ENCODE results near the gene PDLIM7. TPM values are rescaled to one million over a fixed set of nuclear protein-coding genes. Genes with fewer than 3 reads are reported as not detected.
A peak's percentile ranks its signal among the peaks of the same experiment; 100 is the strongest.

The PDLIM7 gene
- total RNA-seq, 1 experiment from 2014 or later, result 127 TPM

DNA sequence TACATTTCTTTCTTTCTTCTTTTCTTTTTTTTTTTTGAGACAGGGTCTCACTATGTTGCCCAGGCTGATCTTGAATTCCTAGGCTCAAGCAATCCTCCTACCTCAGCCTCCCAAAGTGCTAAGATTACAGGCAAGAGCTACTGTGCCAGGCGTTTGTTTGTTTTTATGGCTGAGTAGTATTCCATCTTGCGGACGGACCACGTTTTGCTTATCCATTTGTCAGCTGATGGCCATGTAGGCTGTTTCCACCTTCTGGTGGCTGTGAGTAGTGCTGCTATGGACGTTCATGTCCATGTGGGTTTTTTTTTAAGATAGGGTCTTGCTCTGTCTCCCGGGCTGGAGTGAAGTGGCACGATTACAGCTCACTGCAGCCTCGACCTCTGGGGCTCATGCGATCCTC, 9.8 kb upstream of the PDLIM7 start:
- no peak for DNase-seq (ENCODE audit: low spot score)

DNA sequence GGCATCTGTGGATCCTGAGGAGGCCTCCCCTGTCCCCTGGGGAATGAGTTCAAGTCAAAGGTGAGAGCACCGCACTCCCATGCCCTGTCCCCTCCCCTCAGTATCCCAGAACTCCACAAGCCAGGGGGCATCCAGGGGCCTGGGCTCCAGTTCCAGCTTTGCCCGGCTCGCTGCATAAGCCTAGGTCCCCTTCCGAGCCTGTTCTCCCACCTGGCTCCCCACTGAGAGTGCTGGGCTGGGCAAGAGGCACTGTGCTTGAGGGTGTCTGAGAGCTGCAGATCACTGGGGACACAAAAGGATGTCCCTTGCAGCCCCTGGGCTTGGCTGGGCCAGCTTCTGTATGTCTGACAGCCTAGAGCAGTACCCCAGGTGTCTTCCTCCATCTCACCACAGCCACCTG, 7.7 kb upstream of the PDLIM7 start:
- DNase-seq (ENCODE audit: low spot score), result no peak

DNA sequence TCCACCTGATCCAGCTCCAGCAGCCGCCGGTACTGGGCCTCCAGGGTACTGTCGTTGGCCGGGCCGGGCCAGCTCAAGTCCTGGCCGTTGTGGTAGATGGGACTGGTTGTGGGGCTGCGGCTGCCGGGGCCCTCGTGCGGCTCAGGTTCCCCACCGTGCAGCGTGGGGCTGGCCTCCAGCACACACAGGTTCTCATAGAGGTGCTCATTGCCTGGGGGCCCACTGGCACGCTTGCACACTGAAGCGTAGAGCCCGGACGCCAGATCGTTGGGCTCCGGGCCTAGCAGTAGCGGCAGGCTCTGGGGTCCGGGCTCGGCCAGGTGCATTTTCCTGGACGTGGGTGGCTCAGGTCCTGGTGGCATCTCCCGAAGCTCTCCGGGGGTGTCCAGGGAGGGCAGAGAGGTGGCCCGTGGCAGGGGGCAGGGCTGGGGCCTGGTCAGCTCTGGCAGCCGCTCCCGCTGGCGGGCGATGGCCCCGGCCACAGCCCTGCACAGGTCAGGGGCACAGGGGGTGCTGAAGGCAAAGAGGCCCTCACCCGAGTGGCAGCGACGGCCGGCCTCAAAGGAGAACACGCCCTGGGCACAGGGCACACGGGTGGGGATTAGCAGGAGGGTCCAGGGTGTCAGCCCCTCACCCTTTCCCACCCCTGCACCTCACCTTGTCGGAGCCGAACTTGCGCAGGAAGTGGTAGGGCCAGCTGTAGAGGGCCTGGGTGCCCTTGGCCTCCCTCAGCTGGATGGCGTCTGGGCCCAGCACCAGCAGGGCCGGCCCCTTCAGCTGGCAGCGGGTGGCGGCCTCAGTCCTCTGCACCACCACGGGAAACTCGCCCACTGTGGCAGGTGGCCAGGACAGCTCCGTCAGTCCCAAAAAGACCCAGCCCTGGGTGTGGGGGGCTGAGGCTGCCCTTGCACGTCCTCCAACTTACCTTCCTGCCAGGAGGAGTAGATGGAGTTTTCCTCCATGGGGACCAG, 7.0 kb upstream of the PDLIM7 start:
- no peak for DNase-seq (ENCODE audit: low spot score)

DNA sequence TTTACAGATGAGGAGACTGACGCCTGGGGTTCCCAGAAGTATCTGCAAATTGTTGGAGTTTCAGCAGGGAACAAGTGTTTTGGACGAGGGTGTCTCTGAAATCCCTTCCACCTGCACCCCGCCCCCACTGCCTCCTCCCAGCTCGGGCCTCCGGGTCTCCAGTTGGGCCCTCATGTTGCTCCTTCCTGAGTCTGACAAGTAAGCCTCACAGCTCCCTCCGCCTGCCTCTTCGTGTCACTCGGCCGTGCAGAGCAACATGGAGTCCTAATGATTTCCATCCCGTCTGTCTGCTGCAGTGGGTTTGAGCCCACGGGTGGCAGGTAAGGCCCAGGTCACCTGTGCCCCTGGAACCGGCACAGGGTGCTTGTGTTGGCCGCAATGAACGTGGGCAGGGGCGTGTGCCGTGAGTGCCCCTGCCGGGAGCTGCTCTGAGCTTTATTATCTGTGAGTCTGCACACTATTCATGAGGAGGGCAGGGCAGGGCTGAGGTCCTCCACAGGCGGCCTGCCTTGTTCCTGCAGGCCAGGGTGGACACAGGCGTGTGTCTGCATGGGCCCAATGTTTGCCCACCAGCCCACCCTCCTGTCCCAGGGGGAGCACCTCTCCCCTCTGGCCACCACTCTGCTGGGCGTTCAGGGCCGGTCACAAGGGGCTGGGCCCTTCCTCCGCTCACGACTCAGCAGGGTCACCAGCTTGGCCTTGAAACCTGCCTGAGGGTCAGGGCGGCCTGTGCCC, 6.1 kb upstream of the PDLIM7 start:
- no peak for DNase-seq (ENCODE audit: low spot score)

DNA sequence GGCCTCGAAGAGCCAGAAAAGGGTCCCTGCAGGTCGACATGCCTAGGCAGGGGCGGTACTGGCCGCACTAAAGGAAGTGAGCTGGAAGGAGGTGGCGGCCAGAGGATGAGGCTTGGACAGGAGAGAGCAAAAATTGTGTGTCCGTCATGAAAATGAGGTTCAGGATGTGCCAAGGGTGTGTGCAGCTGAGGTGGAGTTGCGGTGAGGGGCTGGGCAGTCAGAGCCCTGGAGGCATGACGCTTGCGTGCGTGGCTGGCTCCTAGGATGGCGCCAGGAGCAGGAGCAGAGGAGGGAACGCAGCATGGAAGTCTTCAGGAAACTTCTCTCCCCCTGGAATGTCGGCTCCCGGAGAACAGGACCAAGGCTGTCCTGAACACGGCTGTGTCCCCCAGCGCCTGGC, 5.5 kb upstream of the PDLIM7 start:
- no peak for DNase-seq (ENCODE audit: low spot score)

DNA sequence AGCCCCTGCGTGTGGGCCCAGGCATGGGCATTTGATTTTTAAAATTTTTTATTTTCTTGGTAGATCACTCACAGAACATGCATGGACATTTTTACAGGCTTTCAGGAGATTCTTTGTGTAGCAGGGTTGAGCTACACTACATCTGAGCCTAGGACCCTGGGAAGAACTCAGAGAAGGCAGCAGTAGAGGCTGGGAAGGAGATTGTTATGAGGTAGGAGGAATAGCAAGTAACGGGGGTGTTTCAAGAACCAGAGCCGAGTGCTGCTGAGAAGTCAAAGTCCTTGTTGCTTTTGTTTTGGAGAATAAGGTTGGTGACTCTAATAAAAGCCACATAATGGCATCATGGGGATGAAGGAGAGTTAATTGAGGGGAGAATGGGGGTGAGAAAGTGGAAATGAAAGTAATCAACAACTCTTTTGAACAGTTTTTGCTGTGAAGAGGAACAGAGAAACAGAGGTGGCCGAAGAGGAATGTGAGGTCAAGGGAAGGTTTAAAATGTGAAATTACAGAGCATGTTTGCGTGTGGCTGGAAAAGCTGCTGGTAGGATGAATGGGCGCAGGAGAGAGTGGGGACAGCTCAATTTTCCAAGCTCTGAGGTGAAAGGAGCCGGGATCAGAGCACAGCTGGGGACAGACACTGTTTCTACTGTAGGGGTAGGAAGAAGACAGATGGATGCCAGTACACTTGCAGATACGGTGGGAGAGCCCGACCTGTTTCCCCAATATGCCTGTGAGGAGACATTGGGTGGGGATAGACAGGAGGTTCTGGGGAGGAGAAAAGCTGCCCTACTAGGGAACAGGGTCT, 4.7 kb upstream of the PDLIM7 start:
- no peak for DNase-seq (ENCODE audit: low spot score)

DNA sequence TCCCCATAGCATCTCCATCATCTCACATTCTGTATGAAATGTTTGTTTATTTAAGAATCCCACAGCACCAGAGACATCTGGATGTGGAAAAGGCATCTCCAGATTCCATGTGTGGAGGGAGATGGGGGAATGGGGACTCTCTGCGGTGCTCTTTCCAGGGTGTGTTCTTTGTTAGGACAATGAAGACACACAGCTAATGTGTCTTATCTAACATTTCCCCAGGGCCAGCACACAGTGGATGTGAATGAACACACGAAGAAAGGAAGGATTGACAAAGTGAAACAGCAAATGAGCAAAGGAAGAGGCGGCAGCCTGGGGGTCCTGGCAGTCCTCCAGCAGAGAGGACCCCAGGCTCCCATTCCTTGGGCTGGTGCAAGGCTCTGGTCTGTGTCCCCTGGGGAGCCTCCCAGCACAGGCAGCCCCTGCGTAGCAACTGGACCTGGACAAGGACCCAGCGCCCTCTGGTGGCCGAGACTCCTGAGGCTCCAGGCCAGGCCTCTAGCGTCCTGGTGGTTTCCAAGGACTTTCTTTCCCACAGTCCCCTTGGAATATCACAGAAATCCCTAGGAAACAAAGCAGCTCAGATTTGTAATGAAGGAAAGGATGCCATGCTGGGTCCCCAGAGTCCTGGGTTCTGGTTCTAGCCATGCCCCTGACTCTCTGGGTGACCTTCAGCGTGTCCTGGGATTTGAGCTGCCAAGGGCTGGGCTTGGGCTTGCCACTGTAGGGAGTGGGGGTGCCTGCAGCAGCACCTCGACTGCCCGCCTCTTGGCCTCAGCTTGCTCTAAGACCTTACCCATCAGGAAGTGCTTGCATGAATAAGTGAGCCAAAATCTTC, 3.5 kb upstream of the PDLIM7 start:
- DNase-seq (ENCODE audit: low spot score), result peak; percentile 85

DNA sequence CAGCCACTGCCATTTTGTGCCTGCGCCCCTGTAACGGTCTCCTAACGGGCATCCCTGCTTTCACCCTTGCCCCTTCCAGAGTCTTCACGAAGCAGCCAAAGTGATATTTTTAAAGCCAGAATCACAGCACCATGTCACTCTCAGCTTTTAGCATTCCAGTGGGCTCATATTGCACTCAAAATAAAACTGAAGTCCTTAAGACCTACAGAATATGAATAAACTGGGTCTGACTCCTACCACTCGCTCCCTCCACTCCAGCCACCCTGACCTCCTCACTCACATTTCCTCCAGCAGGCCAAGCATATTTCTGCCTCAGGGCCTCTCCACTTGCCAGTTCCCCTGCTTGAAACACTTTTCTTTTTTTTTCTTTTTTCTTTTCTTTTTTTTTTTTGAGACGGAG, 2.4 kb upstream of the PDLIM7 start:
- no peak for DNase-seq (ENCODE audit: low spot score)

DNA sequence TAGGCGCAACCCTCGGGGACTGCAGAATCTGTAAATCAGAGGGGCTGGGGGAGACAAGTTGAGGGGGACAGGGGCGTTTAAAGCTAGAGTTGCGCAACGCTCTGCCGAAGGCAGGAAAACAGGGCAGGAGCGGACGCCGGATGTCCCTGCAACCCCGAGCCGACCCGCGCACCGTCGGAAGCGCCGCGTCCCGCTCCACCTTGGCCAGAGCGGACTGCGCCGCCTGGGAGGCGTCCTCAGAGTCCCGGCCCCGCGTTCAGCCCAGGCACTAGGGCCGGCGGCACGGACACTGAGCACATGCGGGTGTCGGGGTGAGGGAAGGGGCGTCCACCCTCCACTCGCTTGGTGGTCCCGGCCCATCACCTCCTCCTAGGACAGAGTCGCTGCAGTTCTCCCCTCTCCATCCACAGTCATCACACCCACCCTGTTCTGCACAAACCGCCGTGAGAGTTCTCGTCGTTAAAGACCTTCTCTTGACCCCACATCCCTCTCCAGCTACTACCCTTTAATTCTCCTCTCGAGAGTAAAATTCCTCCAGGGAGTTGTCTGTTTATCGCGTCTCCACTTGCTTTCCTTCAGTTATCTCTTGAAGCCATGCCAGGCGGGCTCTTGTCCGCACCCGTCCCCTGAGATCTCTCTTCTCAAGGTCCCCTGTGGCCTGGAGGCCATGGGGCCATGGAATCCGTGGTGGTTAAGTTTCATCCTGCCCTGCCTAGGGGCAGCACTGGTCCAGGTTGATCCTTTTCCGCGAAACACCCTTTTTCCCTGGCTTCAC, 796 bp upstream of the PDLIM7 start:
- DNase-seq (ENCODE audit: low spot score), result no peak

DNA sequence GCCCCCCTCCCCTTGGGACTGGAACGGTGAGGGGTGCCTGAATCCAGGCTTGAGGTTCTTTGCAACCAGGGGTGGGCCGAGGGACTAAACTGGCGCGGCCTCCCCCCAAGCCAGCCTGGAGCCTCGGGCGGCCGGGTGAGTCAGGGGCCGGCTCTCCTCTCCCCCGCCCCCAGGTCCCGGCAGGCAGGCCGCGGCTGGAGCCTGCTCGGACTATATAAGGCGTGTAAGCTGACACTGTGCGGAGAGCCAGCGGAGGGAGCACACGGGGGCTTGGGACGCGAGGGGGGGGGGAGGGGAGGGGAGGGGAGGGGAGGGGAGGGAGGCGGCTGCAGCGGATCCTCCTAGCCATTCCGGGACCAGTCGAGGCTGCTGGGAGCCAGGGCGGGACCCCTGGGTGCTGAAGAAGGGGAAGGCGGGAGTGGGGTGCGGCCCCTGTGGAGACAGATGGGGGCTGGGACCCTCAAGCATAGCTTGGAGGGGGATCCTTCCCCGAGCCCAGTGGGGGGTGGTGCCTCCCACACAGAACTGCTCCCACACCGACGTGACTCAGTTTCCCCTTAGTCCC, 595 bp downstream of the PDLIM7 start:
- peak; percentile 96 for DNase-seq (ENCODE audit: low spot score)

DNA sequence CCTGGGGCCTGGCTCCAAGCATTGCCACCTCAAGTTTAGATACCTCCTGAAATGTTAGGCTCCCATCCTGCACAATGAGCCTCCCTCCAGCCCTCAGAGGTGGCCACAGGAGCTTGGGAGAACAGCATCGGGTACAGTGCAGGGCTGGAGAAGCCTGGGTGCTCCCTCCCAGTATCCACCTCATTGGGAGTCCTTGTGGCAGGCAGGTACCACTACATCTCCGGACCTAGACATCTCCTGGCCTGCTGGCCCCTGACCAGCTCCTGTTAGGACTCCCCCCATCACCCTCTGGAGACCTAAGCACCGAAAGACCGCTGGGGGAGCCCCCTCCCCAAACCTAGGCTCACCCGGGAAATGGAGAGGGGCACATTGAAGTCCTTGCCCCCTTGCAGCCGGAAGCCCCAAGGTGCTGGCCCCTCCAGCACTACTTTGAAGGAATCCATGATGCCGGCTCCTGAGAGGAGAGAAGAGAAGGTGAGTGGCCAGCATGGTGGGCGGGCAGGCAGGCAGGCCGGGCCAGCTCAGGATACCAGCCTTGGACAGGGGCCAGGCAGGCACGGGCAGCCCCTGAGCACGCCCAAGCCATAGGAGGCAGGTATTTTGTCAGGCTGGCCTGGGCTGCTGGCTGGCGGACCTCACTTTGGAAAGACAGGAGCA, 1.2 kb downstream of the PDLIM7 start:
- peak; percentile 85 for DNase-seq (ENCODE audit: low spot score)

DNA sequence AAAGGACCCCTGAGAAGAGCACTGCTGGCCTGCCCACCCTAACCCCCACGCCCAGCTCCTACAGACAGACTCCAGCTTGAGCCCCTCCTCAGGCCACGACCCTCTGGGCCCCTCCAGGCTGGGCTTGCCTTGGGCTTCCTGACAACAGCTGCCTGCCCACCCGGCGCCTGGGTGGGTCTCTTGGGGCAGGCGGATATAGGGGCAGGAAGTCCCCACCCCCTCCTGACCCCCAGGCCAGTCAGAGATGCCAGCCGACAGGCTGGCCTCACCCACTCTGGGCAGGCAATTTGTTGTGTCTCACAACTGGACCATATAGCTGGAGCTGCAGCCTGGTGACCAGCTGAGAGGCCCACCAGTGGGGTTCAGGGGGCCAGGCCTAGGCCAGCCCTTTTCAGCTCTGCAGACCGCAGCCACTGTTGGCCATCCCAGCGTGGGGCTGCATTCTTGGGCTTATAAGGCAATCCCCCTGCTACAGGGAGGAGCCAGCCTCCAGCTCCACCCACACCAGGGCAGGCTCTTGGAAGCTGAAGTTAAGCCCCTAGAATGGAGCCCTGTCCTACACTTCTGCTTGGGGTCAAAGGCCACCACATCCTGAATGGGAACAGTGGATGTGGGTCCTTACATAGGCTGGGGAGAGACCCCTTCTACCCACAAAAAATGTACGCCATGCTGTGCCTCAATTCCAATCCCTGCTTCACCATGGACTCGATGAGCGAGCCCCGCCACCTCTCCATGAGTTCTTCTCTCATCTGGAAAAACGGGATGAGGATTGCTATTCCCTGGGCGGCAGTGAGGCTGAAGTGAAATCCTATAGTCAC, 2.0 kb downstream of the PDLIM7 start:
- peak; percentile 93 for DNase-seq (ENCODE audit: low spot score)

DNA sequence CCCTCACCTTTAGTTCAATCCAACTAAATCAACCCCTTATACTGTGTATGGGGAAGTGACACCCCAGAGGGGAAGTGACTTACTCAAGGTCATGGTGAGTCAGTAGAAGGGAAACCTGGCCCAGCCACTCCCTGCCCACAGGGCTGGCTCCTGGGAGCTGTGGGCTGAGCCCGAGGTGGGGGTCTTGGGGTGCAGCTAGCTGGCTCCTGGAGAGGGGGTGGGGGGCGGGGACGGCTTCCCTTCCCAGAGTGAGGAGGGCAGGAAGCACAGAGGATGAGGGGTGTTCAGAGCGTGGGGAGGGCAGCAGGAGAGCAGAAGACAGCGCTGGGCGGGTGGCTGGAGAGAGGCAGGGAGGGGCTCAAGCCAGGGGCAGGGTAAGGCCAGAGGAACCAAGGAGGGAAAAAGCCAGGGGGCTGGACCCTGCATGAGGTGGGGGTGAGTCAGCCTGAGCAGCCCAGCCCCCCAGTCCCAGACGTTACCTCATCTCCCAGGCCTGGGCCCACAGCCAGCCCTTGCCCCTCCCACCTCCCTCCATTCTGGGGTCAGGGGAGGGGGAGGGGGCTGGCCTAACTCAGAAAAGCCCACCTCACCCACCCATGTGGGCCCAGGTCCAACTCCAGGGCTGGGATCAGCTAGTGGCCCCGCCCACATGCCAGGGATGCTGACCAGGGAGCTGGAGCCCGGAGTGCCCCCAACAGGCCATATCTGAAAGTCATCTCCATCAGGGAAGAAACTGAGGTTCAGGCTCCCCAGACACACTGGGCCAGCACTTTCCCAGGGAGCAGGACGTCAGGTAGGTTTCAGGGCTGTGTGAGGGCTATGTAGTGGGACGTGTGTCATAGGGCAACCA, 2.8 kb downstream of the PDLIM7 start:
- peak; percentile 93 for DNase-seq (ENCODE audit: low spot score)

DNA sequence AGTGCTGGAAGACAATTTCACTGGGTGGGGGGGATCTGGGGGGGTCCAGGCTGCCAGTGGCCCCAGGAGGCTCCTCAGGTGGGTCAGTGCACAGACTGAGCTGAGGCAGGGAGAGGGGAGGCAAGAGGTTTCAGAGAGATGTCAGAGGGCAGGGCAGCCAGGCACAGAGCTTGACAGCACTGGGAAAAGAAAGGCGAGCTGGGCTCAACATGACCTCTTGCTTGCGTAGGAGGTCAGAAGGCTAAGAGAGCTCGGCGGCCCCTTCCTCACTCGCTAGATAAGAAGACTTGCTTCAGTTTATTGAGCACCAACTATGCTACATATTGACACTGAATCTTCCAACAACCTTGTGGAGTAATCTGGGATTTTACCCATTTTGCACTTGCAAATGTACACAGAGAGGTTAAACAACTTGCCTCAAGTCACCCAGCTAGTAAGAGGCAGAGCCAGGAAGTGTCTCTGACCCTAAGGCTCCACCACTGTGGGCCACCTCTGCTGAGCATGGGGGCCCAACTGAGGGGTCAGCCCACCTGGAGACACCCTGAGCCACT, 3.5 kb downstream of the PDLIM7 start:
- DNase-seq (ENCODE audit: low spot score), result no peak

DNA sequence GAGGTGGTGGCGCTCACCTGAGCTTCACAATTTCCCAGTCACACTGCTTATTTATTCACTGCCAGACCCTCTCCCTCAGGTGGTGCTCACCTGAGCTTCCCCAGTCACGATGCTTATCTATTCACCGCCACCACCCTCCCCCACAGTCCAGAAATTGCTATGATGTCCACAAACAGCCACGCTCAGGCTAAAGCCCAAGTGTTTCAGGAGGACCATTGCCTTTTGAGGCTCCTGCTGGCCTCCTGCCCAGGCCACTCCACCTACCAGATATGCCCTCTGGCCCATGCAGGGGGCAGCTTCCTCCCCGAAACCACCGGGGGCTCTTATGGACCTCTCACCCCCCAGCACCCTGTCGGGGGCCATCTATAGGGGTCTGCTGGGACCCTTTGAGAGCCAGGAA, 4.6 kb downstream of the PDLIM7 start:
- no peak for DNase-seq (ENCODE audit: low spot score)

DNA sequence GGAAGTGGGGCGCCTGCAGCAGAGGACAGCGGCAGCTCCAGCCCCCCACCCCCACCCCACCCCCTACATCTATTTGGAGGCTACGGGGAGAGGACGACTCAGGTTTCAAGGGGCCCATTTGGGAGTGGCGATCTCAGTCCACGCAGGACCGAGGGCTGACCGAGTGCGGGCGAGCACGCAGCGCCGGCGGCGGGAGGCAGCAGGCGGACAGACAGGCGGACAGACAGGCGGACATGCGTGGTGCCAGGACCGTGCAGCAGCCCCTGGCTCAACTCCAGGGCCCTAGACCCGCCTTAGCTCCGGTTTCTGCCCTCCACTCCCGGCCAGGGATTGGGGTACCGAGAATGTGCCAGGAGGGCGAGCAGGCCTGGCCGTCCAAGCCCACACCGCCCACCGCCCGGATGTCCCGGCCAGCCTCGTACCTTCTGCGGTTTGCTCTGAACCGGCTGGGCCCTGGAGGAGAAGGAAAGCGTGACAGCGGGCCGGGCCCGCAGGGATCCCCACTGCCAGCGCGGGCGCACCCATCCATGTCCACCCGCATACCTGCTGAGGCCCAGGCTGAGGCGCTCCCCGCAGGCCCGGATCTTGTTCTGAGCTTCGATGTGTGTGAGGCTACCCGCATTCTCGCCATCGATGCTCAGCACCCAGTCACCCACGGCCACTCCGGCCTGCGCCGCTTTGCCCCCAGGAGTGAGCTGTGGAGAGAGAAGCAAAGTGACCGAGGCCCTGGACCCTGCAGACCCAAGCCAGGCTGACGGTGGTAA, 5.2 kb downstream of the PDLIM7 start:
- no peak for DNase-seq (ENCODE audit: low spot score)

All from H4 (cell line).